AG09309 (cell line): ENCODE data around the gene MAPKAP1.
A peak's percentile ranks its signal among the peaks of the same experiment; 100 is the strongest.

Experiments
- DNase-seq: peaks from one replicate; pipeline ENCODE4 v3.0.0-alpha.2; 2010; ENCODE audit warnings: low read depth
- H3K4me3 ChIP-seq: 2 replicates; pipeline ENCODE4 v1.5.1; 2011; ENCODE audit warnings: mild to moderate bottlenecking, low read depth, low read length, moderate library complexity; ENCODE audit not compliant: control insufficient read depth
- TF ChIP-seq, protein P1 (sequence below): IDR thresholded peaks from 2 replicates; pipeline ENCODE4 v1.5.1; 2011; ENCODE audit warnings: mild to moderate bottlenecking, low read depth, low read length, inconsistent platforms; ENCODE audit not compliant: insufficient read depth, control insufficient read depth; ENCODE audit errors: missing control alignments

Gene MAPKAP1

GRCh38 chr9:125523681-125524080 lies 183.3 kb downstream of the MAPKAP1 start:
- TF ChIP-seq, protein P1, sequence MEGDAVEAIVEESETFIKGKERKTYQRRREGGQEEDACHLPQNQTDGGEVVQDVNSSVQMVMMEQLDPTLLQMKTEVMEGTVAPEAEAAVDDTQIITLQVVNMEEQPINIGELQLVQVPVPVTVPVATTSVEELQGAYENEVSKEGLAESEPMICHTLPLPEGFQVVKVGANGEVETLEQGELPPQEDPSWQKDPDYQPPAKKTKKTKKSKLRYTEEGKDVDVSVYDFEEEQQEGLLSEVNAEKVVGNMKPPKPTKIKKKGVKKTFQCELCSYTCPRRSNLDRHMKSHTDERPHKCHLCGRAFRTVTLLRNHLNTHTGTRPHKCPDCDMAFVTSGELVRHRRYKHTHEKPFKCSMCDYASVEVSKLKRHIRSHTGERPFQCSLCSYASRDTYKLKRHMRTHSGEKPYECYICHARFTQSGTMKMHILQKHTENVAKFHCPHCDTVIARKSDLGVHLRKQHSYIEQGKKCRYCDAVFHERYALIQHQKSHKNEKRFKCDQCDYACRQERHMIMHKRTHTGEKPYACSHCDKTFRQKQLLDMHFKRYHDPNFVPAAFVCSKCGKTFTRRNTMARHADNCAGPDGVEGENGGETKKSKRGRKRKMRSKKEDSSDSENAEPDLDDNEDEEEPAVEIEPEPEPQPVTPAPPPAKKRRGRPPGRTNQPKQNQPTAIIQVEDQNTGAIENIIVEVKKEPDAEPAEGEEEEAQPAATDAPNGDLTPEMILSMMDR = no peak
- DNase-seq = no peak
- no peak overlapping the region for H3K4me3 ChIP-seq

DNA sequence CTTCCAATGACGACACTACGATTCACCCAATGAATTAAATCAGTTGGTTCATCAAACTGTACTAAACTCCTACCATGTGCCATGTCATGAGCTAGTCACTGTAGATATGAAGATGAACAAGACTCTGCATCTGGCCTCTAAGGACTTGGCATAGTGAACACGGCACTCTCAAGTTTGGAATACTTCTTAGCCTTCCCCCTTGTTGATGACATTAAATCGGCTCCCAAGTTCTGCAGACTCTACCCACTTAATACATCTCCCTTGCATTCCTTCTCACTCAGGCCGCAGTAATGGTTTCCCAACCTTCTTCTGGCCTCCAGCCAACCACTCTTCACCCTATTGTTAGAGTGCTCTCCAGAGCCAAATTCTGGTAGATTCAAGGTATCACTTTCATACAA lies 184.7 kb downstream of the MAPKAP1 start:
- TF ChIP-seq, protein P1 = no peak
- DNase-seq = no peak
- no peak overlapping the region for H3K4me3 ChIP-seq

GRCh38 chr9:125521462-125522327 lies 185.3 kb downstream of the MAPKAP1 start:
- H3K4me3 ChIP-seq = no peak overlapping the region

DNA sequence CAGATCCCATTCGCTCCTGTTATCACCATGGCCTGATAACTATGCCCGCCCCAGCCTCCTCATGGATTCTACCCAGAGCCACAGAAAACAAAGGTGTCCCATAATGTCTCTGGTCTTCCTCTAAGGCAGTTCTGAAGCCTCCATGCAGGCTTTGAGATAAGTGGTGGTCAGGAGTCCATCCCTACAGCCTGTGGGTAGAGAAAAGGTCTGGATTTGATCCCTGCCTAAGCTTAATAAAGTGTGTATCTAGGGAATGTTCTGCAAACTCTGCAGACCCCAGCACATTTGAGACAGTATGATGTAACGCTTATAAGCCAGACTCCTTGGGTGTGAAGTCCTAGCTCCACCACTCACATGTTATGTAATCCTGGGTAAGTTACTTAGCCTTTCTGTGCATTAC lies 187.3 kb downstream of the MAPKAP1 start:
- no peak overlapping the region for H3K4me3 ChIP-seq
- no peak for DNase-seq
- TF ChIP-seq, protein P1 = no peak

More at GRCh38 chr9:125521462-125522327, 185.3 kb downstream of the MAPKAP1 start:
- DNase-seq = peak; percentile 78
- TF ChIP-seq, protein P1 = no peak

DNA sequence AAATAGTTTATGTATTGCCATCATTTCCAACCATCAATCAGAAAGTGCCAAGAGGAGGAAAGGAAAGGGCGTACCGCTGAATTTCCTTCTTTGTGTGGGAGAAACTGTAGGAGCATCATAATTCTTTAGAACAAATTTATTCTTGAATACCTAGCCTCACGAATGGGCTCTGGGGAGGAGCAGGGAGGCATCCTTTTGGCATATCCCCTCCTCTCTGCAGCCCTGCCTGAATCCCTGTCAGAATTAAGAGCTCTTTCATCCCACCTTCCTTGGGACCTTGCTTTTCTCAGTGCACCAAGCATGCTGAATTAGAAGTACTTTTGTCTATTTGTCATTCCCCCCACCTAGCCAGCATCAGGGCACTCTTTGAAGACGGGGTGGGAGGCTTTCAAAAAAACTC lies 189.4 kb downstream of the MAPKAP1 start:
- TF ChIP-seq, protein P1 = no peak
- DNase-seq = no peak
- H3K4me3 ChIP-seq = no peak overlapping the region

- no peak for DNase-seq
- no peak overlapping the region for H3K4me3 ChIP-seq
- TF ChIP-seq, protein P1 = no peak
Observed at GRCh38 chr9:125515983-125516940, 190.7 kb downstream of the MAPKAP1 start.
